GM13976 (cell line): Measurements from ENCODE around the gene KCMF1.

Experiments
- DNase-seq: peaks from one replicate; pipeline ENCODE4 v3.0.0; 2012; ENCODE audit warnings: low spot score
- CTCF ChIP-seq: IDR thresholded peaks from 2 replicates; pipeline ENCODE4 v1.5.1; 2012; ENCODE audit warnings: borderline replicate concordance, mild to moderate bottlenecking; ENCODE audit not compliant: insufficient read depth; ENCODE audit errors: extremely low read depth, missing control alignments, control extremely low read depth
- in situ Hi-C: fragments of 300-500 bp; cut with MboI; formaldehyde crosslinking; loops from one replicate; pipeline ENCODE4 v1.12.0; 2022; ENCODE audit warnings: low sequenced_read_pairs, mixed read lengths, inconsistent platforms; ENCODE audit not compliant: unreplicated experiment

Gene KCMF1

GRCh38 chr2:85095094-85095493 lies 124.1 kb downstream of the KCMF1 start:
- in situ Hi-C loops: no loop called here
- TF ChIP-seq CTCF: no peak
- no peak for DNase-seq

DNA sequence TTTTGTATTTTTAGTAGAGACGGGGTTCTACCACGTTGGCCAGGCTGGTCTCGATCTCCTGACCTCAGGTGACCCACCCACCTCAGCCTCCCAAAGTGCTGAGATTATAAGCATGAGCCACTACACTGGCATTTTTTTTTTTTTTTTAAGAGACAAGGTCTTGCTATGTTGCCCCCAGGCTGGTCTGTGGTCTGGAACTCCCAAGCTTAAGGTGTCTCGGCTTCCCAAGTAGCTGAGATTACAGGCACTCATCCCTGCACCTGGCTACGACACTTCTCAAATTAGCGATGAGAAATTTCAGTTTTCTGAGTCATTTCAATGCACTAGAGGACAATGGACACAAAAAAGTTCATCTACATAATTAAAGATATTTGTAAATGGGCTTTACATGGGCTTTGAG lies 125.7 kb downstream of the KCMF1 start:
- in situ Hi-C loops: no loop called here
- no peak for DNase-seq
- TF ChIP-seq CTCF: no peak

GRCh38 chr2:85104228-85104627 lies 133.3 kb downstream of the KCMF1 start:
- no peak for TF ChIP-seq CTCF
- DNase-seq: no peak
- in situ Hi-C loops: no loop called here

GRCh38 chr2:85106489-85107180 lies 135.7 kb downstream of the KCMF1 start:
- no peak for DNase-seq
- in situ Hi-C loops: no loop called here
- no peak for TF ChIP-seq CTCF
